GDM1 (cell line): ENCODE data around the gene INO80C.

ENCODE experiments used
- DNase-seq: peaks from one replicate; lab custom pipeline; 2025; lab: John Stamatoyannopoulos, UW

The INO80C gene

DNA sequence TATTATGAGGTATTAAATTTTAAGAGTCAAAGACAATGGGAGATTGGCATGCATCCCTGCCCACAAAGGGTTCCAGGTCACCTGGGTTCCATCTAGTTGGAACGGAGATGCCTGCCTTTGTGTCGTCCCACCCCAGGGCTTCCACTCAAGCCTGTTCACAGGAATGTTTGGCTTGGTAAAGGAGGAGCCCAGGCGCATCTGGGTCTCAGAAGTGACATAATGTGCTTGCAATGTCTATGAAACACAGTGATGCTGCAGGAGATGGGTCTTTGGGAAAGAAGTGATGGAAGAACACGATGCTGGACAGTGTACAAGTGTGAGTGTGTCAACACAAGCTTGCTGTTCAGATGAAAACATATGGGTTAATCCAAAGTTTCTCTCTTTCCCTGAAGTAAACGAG lies 71.0 kb downstream of the INO80C start:
- no peak for DNase-seq

DNA sequence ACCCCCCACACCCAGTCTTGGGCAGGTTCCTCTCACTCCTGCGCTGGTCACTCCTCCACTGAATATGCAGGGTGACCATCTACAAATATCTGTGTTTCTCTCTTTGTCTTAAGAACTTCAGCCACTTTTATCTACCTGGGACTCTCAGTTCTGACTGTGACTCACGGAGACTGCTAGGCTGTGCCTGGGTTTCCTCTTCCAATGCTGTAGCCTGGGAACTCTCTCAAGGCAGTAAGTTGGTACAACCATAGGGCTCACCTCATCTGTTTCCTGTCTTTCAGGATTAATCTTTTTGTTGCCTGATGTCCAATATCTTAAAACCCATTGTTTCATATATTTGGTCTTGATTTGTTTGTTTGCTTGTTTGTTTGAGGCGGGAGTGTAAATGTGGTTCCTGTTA lies 73.4 kb downstream of the INO80C start:
- DNase-seq, result no peak

DNA sequence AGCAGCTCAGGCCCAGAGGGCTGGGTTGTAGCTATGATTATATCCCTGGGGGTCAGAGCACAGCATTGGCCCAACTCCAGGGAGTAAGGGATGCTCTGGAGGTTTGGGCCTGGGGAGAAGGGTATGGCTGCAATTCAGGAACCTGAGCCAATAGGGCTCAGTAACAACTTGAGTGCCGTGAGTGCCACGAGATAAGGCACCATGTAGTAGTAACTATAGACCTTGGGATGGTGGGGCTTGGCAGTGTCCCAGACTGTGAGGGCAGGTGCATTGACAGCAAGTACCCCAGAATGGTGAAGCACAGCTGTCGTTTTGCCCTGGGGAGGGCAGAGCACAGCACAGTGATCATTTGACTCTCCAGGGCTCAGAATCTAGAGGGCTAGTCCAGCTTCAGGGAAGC lies 75.5 kb downstream of the INO80C start:
- DNase-seq, result no peak

DNA sequence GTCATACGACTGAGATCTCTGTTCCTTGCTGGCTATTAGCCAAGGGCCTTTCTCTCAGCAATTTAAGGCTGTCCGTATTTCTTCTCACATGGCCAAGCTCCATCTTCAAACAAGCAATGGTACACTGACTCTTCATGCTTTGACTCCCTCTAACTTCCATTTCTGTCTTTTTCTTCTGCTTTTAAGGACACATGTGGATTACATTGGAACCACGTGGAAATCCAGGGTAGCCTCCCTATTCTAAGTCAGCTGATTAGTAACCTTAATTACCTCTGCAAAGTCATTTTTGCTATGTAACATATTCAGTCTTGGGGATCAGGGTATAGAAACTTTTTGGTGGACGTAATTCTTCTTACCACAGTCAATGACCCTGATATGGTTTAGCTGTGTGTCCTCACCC lies 79.2 kb downstream of the INO80C start:
- no peak for DNase-seq
